ENCODE measurements around the gene OGFOD3. TPM values are rescaled to one million over a fixed set of nuclear protein-coding genes. Genes with fewer than 3 reads are reported as not detected.
A peak's percentile ranks its signal among the peaks of the same experiment; 100 is the strongest.

OGFOD3 gene
- total and polyA plus RNA-seq, 9 of the 15 experiments (the other 6 are each of a cell fraction or from before 2014, with no cell fraction given) = 0.69 to 44.7 (median 18.9) TPM

DNA sequence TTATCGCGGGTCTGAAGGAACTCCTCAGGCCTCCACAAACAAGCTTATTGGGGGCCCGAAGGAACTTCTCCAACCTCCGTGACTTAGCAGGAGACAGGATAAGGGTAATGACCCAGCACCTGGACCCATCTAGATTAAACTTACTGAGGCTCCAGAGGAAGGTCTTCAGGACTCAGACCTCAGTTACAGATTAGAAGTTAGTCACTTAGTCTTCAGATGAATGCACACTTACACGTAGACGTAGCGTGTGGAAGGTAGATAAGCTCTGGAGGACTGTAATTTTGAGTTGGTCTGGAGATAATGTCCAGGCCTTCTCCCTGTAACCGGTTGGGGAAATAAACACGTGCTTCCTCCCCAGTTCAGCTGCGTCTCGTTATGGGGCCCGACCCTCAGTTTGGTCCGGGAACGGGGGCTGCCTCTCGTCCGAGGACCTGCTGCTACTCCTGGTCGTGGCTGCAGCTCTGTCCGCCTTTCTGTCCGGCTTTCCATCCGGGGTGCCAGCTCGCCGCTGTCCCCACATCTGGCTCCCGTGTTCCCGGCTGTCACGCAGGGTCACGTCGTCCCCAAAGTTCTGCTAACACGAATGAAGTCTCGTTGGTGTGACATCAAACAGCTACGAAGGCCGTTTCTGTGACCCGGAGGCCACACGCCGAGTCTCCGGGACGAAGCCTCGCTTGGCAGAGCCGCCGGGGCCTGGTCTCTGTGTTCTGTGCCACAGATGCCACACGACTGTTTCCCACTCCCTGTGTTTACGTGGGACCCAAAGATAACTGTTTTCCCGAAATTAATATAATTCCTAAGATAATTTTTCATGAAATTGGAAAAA is 73.0 kb downstream of the OGFOD3 start (continued):
- TF ChIP-seq RBM22 (IDR thresholded peaks at IDR 0.05; ENCODE audit: low read depth, low read length, poor library complexity, severe bottlenecking) = no peak
- TF ChIP-seq, protein P1, sequence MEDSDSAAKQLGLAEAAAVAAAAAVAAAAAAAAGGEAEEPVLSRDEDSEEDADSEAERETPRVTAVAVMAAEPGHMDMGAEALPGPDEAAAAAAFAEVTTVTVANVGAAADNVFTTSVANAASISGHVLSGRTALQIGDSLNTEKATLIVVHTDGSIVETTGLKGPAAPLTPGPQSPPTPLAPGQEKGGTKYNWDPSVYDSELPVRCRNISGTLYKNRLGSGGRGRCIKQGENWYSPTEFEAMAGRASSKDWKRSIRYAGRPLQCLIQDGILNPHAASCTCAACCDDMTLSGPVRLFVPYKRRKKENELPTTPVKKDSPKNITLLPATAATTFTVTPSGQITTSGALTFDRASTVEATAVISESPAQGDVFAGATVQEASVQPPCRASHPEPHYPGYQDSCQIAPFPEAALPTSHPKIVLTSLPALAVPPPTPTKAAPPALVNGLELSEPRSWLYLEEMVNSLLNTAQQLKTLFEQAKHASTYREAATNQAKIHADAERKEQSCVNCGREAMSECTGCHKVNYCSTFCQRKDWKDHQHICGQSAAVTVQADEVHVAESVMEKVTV (CRISPR knock-in tag; IDR thresholded peaks at IDR 0.05) = no peak
- TF ChIP-seq BHLHE40 (IDR thresholded peaks at IDR 0.05; ENCODE audit: low read length) = peak; percentile 89
- no peak for TF ChIP-seq PHF21A (IDR thresholded peaks at IDR 0.05; ENCODE audit: borderline replicate concordance, low read depth)
- peak; percentile 98 for TF ChIP-seq CTBP1 (IDR thresholded peaks at IDR 0.05; ENCODE audit: borderline replicate concordance)
- 0 out of 2 replicates have a peak, but pooled peaks have one; percentile 71 for TF ChIP-seq MED1 (CRISPR knock-in tag; IDR thresholded peaks at IDR 0.05; ENCODE audit: borderline replicate concordance)
- TF ChIP-seq KAT2B (IDR thresholded peaks at IDR 0.05; ENCODE audit: low read depth, low read length) = no peak
- TF ChIP-seq, protein P2, sequence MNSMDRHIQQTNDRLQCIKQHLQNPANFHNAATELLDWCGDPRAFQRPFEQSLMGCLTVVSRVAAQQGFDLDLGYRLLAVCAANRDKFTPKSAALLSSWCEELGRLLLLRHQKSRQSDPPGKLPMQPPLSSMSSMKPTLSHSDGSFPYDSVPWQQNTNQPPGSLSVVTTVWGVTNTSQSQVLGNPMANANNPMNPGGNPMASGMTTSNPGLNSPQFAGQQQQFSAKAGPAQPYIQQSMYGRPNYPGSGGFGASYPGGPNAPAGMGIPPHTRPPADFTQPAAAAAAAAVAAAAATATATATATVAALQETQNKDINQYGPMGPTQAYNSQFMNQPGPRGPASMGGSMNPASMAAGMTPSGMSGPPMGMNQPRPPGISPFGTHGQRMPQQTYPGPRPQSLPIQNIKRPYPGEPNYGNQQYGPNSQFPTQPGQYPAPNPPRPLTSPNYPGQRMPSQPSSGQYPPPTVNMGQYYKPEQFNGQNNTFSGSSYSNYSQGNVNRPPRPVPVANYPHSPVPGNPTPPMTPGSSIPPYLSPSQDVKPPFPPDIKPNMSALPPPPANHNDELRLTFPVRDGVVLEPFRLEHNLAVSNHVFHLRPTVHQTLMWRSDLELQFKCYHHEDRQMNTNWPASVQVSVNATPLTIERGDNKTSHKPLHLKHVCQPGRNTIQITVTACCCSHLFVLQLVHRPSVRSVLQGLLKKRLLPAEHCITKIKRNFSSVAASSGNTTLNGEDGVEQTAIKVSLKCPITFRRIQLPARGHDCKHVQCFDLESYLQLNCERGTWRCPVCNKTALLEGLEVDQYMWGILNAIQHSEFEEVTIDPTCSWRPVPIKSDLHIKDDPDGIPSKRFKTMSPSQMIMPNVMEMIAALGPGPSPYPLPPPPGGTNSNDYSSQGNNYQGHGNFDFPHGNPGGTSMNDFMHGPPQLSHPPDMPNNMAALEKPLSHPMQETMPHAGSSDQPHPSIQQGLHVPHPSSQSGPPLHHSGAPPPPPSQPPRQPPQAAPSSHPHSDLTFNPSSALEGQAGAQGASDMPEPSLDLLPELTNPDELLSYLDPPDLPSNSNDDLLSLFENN (IDR thresholded peaks at IDR 0.05; ENCODE audit: low read depth in 2 of 2, low read length in 2 of 2) = no peak; a peak in 1 of 4 replicates
- TF ChIP-seq HNRNPK (IDR thresholded peaks at IDR 0.05; ENCODE audit: low read depth, low read length, poor library complexity, severe bottlenecking) = no peak
- TF ChIP-seq MAFF (IDR thresholded peaks at IDR 0.05; ENCODE audit: low read length) = peak; percentile 78
- TF ChIP-seq GTF2E2 (tag; IDR thresholded peaks at IDR 0.05) = no peak
- no peak for TF ChIP-seq CBX1 (IDR thresholded peaks at IDR 0.05; ENCODE audit: low read depth)
- peak; percentile 57 for TF ChIP-seq TRIM28 (IDR thresholded peaks at IDR 0.05)
- peak in 1 of 2 experiments; percentile 56; a peak in 1 of 4 replicates for TF ChIP-seq ETV6 (IDR thresholded peaks at IDR 0.05; ENCODE audit: borderline replicate concordance in 1 of 2, low read depth in 2 of 2, low read length in 1 of 2)
- TF ChIP-seq ETV6 (CRISPR knock-in tag; IDR thresholded peaks at IDR 0.05; ENCODE audit: borderline replicate concordance) = no peak
- TF ChIP-seq, protein P3, sequence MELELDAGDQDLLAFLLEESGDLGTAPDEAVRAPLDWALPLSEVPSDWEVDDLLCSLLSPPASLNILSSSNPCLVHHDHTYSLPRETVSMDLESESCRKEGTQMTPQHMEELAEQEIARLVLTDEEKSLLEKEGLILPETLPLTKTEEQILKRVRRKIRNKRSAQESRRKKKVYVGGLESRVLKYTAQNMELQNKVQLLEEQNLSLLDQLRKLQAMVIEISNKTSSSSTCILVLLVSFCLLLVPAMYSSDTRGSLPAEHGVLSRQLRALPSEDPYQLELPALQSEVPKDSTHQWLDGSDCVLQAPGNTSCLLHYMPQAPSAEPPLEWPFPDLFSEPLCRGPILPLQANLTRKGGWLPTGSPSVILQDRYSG (tag; conservative IDR thresholded peaks at IDR 0.05; ENCODE audit: low read depth) = peak; percentile 93
- TF ChIP-seq, protein P4, sequence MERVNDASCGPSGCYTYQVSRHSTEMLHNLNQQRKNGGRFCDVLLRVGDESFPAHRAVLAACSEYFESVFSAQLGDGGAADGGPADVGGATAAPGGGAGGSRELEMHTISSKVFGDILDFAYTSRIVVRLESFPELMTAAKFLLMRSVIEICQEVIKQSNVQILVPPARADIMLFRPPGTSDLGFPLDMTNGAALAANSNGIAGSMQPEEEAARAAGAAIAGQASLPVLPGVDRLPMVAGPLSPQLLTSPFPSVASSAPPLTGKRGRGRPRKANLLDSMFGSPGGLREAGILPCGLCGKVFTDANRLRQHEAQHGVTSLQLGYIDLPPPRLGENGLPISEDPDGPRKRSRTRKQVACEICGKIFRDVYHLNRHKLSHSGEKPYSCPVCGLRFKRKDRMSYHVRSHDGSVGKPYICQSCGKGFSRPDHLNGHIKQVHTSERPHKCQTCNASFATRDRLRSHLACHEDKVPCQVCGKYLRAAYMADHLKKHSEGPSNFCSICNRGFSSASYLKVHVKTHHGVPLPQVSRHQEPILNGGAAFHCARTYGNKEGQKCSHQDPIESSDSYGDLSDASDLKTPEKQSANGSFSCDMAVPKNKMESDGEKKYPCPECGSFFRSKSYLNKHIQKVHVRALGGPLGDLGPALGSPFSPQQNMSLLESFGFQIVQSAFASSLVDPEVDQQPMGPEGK (CRISPR knock-in tag; IDR thresholded peaks at IDR 0.05; ENCODE audit: borderline replicate concordance) = no peak
- no peak for TF ChIP-seq TSC22D4 (tag; IDR thresholded peaks at IDR 0.05)
- TF ChIP-seq BRD9 (IDR thresholded peaks at IDR 0.05; ENCODE audit: low read depth, partially characterized antibody) = peak; percentile 94
- TF ChIP-seq TCF7L2 (IDR thresholded peaks at IDR 0.05; ENCODE audit: low read depth, low read length) = no peak
